Activated CD8-positive, alpha-beta memory T cell treated with anti-CD3 and anti-CD28 coated beads, Interleukin-2, amount 10 ng/mL, durations not matched to agents 7 days and 5 days (primary cell): ENCODE data around the gene LSMEM2. TPM values are rescaled to one million over a fixed set of nuclear protein-coding genes. Genes with fewer than 3 reads are reported as not detected.

ENCODE experiments used
- ATAC-seq: fragments of 150-1000 bp; cut with Tn5 transposase; one replicate; pipeline ENCODE4 v1.10.0; 2021; ENCODE audit warnings: moderate library complexity
- CTCF ChIA-PET: fragments of 350-600 bp; sonication (Branson Sonifier 250); formaldehyde crosslinking; loops from one replicate; lab custom pipeline; 2021; ENCODE audit warnings: antibody characterized with exemption; lab: Charles Lee
- DNase-seq: peaks from one replicate; pipeline ENCODE4 v3.0.0-alpha.2; 2020
- H3K27ac Mint-ChIP-seq: one replicate; pipeline ENCODE4 v1.8.0; 2021; ENCODE audit warnings: mild to moderate bottlenecking, mixed read lengths
- H3K27me3 Mint-ChIP-seq: one replicate; pipeline ENCODE4 v1.8.0; 2021; ENCODE audit warnings: mixed read lengths
- H3K36me3 Mint-ChIP-seq: one replicate; pipeline ENCODE4 v1.8.0; 2021; ENCODE audit warnings: mild to moderate bottlenecking, mixed read lengths
- H3K4me1 Mint-ChIP-seq: one replicate; pipeline ENCODE4 v1.8.0; 2021; ENCODE audit warnings: mixed read lengths
- H3K4me3 Mint-ChIP-seq: one replicate; pipeline ENCODE4 v1.8.0; 2021; ENCODE audit warnings: mild to moderate bottlenecking, moderate library complexity, mixed read lengths
- H3K9me3 Mint-ChIP-seq: one replicate; pipeline ENCODE4 v1.8.0; 2022; ENCODE audit warnings: low read depth, mixed read lengths
- total RNA-seq, 2 experiments: library from RNA; stranded (reverse); gene quantifications; one replicate each; pipeline ENCODE4 v1.2.3, GENCODE V29; 2021

The LSMEM2 gene
- total RNA-seq, 2 experiments from 2014 or later, result not detected

DNA sequence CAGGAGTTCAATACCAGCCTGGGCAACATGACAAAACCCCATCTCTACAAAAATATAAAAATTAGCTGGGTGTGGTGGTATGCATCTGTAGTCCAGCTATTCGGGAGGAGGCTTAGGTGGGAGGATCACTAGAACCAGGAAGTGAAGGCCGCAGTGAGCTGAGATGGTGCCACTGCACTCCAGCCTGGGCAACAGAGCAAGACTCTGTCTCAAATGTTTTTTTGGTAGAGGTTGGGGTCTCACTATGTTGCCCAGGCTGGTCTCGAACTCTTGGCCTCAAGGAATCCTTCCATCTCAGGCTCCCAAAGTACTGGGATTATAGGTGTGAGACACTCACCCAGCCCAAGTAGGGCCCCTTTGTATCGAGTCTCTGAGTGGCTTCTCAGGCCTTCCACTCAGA is 15.2 kb downstream of the LSMEM2 start:
- no peak for ATAC-seq
- DNase-seq, result no peak
- Mint-ChIP-seq H3K36me3 (peaks cover 7% of the 10 kb centered on the region), H3K27ac (no peak overlapping the region), H3K9me3 (no peaks in the 10 kb centered on the region), H3K4me3 (no peak overlapping the region), H3K27me3 (no peaks in the 10 kb centered on the region), H3K4me1 (peaks cover 29% of the 10 kb centered on the region)
- CTCF ChIA-PET, result interaction anchor here (1.6 to 17.4 kb wide), 2 partner anchors 27 to 55 kb away, joined by 3 to 266 read pairs; partner anchors contain the start of genes HYAL2 and TUSC2

DNA sequence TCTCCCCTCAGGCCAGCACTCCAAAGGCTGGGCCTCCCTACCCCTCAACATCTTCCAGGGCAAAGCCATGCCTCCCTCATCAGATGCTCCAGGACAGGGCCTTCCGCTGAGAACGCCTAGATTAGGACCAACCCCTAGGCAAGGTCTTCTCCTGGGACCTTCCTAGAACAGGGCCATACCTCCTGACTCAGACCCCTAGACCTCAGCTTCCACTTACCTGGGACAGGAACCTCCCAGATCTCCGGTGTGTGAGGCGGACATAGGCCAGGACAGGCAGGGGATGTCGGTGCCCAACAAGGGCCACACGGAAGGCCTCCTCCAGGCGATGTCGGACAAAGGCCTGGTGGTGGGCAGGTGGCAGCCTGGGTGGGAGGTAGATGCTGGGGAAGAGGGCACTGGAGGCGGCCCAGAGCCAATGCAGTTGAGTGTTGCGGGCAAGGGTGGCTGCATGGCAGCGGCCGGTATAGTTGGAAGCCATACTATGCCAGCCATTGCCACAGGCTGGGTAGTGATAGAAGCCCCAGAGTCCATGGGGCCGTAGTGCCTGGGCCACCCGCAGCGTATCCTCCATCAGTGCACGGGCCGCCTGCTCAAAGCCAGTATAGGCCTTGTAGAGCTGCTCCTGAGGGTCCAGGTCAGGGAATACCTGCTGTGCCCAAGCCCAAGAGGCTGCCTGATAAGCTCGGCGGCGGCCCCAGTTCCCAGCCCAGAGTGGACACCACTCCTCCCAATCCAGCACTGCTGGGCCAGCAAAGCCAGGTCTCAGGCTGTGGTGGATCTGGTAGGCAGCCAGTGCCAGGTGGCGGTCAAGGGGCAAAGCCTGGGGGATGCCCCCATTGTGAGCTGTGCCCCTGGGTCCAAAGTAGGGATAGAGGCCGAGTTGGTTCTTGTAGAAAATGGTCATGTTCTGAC is 15.9 kb downstream of the LSMEM2 start:
- Mint-ChIP-seq H3K27me3 (no peaks in the 10 kb centered on the region), H3K27ac (no peak overlapping the region), H3K9me3 (no peaks in the 10 kb centered on the region), H3K36me3 (peaks cover 7% of the 10 kb centered on the region), H3K4me1 (peaks cover 30% of the 10 kb centered on the region), H3K4me3 (no peak overlapping the region)
- DNase-seq (peak; percentile 39), ATAC-seq (no peak)
- CTCF ChIA-PET, result interaction anchor here (0.9 to 17.4 kb wide), 5 partner anchors 27 to 68 kb away, joined by 3 to 266 read pairs (median 3); partner anchors contain the start of genes HYAL2 and TUSC2

DNA sequence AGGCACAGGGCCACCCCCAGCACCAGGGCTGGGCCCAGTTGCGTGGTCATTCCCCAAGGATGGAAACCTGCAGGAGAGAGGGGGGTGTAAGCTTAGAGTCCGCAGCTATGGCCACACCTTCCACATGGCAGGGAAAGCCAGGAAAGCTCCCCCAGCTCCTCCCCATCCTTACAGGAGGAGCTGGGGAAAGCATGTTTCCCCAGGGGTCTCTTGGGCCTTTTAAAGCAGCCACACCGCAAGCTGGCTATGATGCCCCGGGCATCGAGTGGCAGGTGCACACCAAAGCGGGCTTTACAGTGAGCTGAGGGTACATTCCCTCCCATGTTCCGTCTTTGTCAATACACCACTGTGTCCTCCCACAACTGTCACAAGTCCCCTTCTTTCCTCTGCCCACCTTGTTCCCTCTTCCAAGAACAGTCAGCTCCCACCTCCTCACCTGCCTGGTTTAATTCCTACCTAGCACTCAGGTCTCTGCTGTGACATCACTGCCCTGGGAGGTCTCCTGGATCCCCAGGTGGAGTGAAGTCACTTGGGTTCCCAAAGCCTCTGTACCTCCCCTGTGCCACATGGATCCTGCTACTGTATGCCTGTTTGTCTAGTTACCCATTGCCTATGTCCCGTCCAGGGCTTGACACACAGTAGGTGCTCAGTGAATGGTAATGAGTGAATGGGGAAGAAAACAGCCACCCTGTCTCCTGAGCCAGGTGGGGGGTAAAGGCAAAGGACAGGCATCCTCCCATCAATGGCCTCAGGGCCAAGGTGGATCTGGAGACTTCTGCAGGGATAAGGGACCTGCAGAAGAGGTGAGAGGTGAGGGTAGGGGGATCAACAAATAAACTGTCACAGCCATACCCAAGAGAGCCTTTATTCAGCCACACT is 16.9 kb downstream of the LSMEM2 start:
- no peaks in the 10 kb centered on the region for H3K27me3 Mint-ChIP-seq
- peaks cover 32% of the 10 kb centered on the region for H3K4me1 Mint-ChIP-seq
- H3K9me3 Mint-ChIP-seq, result no peaks in the 10 kb centered on the region
- CTCF ChIA-PET, result interaction anchor here (0.9 to 17.4 kb wide), 4 partner anchors 26 to 69 kb away, joined by 3 to 266 read pairs (median 4); partner anchors contain the start of genes HYAL2 and TUSC2
- ATAC-seq, result no peak
- peaks cover 5% of the 10 kb centered on the region for H3K36me3 Mint-ChIP-seq
- H3K4me3 Mint-ChIP-seq, result no peak overlapping the region
- H3K27ac Mint-ChIP-seq, result no peak overlapping the region
- DNase-seq, result no peak

DNA sequence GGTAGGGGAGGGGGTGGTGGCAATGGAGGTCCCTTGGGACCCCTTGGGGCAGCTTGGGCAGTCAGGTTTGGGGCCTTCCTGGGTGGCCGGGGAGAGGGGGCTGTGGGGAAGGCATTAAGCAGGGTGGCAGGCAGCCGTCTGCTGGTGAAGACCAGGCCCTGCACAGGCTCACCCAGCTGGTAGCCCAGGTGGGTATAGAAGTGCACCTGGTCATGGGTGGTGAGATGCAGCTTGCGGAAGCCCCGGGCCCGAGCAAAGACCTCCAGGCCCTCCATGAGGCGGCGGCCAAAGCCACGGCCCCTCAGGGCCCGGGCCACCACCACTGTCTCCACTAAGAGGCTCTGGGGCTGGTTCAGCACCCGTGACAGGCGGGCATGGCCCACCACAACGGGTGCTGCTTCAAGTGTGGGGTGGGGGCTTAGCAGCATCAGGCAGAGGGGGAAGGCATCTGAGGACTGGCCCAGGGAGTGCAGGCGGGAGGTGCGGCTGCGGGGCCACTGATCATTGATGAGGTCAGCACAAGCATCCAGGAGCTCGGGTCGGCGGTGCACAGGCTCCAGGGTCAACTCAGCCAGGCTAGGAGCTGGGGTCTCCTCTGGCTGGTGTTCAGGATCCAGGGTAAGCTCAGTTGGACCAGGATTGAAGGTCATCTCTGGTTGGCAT is 18.0 kb downstream of the LSMEM2 start:
- ATAC-seq, result no peak
- Mint-ChIP-seq H3K9me3 (no peaks in the 10 kb centered on the region), H3K4me1 (peaks cover 30% of the 10 kb centered on the region), H3K27ac (peak overlapping the region; percentile 99), H3K4me3 (no peak overlapping the region), H3K27me3 (no peaks in the 10 kb centered on the region), H3K36me3 (peaks cover 5% of the 10 kb centered on the region)
- peak; percentile 40 for DNase-seq
- CTCF ChIA-PET, result interaction anchor here (1.6 to 17.4 kb wide), 2 partner anchors 25 to 63 kb away, joined by 4 to 266 read pairs; partner anchors contain the start of genes HYAL2, TMEM115 and TUSC2

DNA sequence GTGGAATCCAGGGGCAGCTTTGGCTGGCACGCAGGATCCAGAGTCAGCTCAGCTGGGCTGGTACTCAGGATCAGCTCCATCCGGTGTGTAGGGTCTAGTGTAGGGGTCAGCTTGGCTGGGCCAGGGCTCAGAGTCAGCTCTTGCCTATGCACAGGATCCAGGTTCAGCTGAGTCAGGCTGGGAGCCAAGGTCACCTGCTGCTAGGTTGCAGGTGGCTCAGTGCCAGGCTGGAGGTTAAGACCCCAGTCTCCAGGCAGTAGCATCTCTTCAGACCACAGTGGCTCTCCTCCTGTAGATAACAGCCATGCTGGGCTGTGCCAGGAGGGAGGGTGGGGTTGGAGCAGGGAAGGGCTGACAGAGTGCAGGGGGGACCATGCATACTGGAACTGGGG is 18.5 kb downstream of the LSMEM2 start:
- H3K4me1 Mint-ChIP-seq, result peaks cover 29% of the 10 kb centered on the region
- H3K9me3 Mint-ChIP-seq, result no peaks in the 10 kb centered on the region
- peaks cover 5% of the 10 kb centered on the region for H3K36me3 Mint-ChIP-seq
- DNase-seq (peak; percentile 41), ATAC-seq (no peak)
- peak overlapping the region; percentile 99 for H3K27ac Mint-ChIP-seq
- CTCF ChIA-PET, result interaction anchor here (0.5 to 17.4 kb wide), 6 partner anchors 24 to 68 kb away, joined by 3 to 266 read pairs (median 4); partner anchors contain the start of genes HYAL2, TMEM115 and TUSC2
- H3K4me3 Mint-ChIP-seq, result peak overlapping the region; percentile 96
- no peaks in the 10 kb centered on the region for H3K27me3 Mint-ChIP-seq

DNA sequence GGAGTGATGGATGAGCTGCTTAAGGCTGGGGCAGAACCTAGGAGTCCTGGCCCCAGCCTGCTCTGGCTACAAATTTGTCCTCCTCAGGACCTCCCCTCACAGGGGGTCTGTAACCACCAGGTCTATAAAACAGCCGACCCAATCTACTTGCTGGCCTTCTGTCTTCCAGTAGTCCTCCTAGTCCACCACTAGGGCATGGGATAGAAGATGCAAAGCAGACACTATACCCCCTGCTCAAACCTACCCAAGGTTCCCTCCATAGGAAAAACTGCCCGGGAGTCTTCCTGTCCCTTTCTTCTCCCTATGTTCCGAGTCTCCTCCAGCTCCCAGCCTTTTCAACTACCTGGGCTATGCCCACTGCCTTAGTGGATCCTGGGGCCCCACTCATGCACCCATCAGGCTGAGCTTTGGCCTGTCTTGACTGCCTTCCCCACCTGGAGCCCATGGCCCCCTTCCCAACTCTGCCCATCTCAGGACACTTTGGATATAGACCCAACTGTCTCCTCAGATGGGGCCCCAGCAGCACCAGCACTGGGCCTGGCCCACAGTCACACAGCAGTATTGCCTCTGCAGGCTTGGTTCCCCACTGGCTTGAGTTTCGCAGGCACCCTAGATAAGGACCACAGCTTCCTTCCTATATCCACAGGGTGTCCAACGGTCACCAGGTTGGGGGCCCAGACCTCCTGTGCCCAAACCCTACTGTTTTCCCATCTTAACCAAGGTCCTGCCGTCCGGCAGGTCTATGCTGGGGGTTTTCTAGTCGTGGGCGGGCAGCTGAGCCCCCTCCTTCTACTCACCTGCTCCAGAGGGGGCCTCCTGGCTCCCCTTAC is 19.2 kb downstream of the LSMEM2 start:
- peaks cover 5% of the 10 kb centered on the region for H3K36me3 Mint-ChIP-seq
- H3K4me1 Mint-ChIP-seq, result peaks cover 23% of the 10 kb centered on the region
- peak; percentile 54 for DNase-seq
- H3K27ac Mint-ChIP-seq, result peak overlapping the region; percentile 99
- H3K4me3 Mint-ChIP-seq, result peak overlapping the region; percentile 96
- CTCF ChIA-PET, result interaction anchor here (0.5 to 17.4 kb wide), 18 partner anchors 9 to 293 kb away, joined by 3 to 266 read pairs (median 4); partner anchors contain the start of genes HYAL2, RASSF1, TMEM115 and TUSC2
- H3K27me3 Mint-ChIP-seq, result no peaks in the 10 kb centered on the region
- ATAC-seq, result no peak
- H3K9me3 Mint-ChIP-seq, result no peaks in the 10 kb centered on the region

DNA sequence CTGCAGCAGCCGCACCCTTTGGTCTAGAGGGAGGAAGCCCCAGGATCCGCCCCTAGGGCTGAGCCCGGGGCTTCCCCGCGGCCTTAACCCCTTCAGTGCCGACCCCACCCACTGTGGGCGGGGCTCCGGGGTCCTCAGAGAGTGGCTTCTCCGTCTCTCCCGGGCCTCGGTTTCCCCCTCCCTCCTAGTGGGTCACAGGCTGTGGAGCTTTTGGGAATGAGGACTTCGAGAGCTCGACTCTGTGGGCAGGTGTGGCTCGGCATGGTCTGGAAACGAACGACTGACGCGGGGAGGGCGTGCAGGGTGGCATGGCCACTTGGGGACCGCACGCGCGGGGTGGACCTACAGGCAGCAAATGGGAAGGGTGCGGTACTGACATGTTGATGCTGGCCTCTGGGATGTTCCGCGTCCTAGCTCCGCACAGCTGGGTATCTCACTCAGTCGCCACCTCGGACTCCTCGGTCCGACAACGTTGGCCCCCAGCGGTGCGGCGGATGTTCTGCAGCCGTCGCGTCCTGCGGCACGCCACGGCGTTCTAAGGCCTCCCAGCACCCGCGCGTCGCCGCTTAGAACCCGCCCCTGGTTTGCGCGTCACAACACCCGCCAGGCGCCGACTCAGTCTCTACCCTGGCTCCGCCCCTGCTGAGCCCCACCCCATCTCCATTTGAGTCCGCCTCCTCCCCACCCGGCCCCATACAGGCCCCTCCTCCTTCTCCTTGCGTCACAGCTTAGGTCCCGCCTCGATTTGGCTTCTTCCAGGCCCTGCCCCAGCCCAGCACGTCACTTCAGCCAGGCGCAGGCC is 20.1 kb downstream of the LSMEM2 start, which contains the start of the genes HYAL3 and NAA80:
Gene HYAL3, minus strand, starts transcription at position 570 of the 802 bp plus-strand sequence. CDS start 3,803 bp downstream, outside the sequence.
Gene NAA80, minus strand, starts transcription at position 570 of the 802 bp plus-strand sequence. CDS start 1,942 bp downstream, outside the sequence.
- H3K4me3 Mint-ChIP-seq, result peak within 1 kb of the TSS; percentile 96
- H3K4me1 Mint-ChIP-seq, result peaks cover 23% of the 10 kb centered on the region
- DNase-seq (peak; percentile 100), ATAC-seq (peak; percentile 84)
- no peaks in the 10 kb centered on the region for H3K27me3 Mint-ChIP-seq
- H3K36me3 Mint-ChIP-seq, result peaks cover 5% of the 10 kb centered on the region
- H3K27ac Mint-ChIP-seq, result peak within 1 kb of the TSS; percentile 99
- CTCF ChIA-PET, result interaction anchor here (0.7 to 17.4 kb wide), 21 partner anchors 10 to 292 kb away, joined by 3 to 266 read pairs (median 4); partner anchors contain the start of genes HYAL2, RASSF1 and TUSC2
- H3K9me3 Mint-ChIP-seq, result no peaks in the 10 kb centered on the region

DNA sequence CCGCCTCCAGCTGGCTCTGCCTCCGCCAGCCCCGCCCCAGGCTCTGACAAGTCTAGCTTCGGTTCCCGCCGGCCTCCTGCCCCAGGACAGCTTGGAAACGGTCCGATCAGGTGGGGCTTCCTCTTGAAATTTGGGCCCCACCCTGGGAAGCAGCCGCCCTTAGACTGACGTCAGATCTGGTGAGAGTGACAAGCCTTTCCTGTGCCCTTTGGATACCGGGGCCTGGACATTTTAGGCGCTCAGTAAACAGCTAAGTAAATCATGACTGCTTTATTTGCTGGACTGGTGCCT is 20.7 kb downstream of the LSMEM2 start:
- ATAC-seq (no peak), DNase-seq (no peak)
- Mint-ChIP-seq H3K27me3 (no peaks in the 10 kb centered on the region), H3K27ac (peak overlapping the region; percentile 99), H3K36me3 (peaks cover 5% of the 10 kb centered on the region), H3K4me3 (peak overlapping the region; percentile 96), H3K9me3 (no peaks in the 10 kb centered on the region), H3K4me1 (peaks cover 24% of the 10 kb centered on the region)
- CTCF ChIA-PET, result interaction anchor here (0.7 to 17.4 kb wide), 15 partner anchors 20 to 105 kb away, joined by 3 to 266 read pairs (median 5); partner anchors contain the start of genes HYAL2, RASSF1 and TUSC2

DNA sequence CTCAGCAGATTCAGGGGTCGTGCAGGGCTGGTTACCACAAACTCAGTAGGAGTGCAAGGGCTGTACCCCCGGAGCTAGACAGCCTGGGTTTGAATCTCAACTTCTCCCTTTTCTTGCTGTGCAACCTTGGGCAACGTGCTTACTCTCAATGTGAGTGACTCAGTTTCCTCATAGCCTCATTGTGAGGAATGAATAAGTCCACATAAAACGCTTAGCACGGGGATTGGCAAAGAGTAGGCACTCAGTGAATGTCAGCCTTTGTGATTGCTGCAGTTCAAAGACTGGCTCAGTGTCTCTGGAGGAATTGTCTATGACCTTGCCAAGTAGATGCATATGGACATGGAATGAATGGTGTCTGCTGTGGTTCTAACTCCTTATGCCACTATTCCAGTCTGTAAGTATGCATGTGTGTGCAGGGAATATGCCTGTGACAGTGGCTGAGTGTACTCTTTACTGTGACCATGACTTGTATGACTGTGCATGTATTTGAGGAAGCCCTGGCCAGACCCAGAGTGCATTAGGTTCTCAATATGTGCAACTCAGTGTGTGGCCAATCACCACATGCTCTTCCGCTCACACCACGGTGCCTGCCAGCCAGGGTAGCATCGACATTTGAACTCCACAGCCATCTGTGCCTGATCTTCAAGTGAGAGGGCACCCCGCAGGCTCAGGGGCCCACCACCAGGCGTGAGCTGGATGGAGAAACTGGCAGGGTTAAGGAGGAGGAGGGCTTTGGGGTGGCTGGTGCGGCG is 21.2 kb downstream of the LSMEM2 start:
- Mint-ChIP-seq H3K27me3 (no peaks in the 10 kb centered on the region), H3K27ac (peak overlapping the region; percentile 99), H3K4me1 (peaks cover 27% of the 10 kb centered on the region), H3K9me3 (no peaks in the 10 kb centered on the region), H3K4me3 (peak overlapping the region; percentile 96), H3K36me3 (peaks cover 5% of the 10 kb centered on the region)
- DNase-seq, result peak; percentile 60
- CTCF ChIA-PET, result interaction anchor here (0.8 to 17.4 kb wide), 14 partner anchors 21 to 105 kb away, joined by 3 to 266 read pairs (median 6); partner anchors contain the start of genes HYAL2, RASSF1 and TUSC2
- no peak for ATAC-seq

DNA sequence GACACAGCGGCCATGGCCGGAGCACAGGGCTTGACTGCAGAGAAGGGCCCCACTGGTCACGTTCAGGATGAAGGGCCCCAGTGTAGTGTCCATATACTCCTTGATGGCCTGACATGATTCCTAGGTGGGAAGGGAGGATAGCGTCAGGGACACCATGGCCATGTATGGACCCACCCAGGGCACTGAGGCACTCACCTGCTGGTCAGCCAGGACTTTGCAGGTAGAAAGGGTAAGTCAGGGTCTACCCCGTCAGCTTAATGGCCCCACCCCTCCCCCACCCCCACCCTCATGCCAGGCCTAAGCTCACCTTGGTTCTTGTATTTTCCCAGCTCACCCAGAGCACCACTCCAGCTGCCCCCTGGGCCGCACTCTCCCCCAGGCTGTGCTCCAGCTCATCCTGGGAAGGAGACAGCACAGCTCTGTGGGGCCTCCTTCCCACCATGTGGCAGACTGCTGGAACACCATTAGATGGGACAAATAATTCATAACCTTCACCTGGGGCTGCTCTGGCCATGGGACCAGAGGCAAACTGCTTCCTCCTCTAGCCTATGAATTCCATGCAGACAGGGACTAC is 21.9 kb downstream of the LSMEM2 start:
- H3K27ac Mint-ChIP-seq, result peak overlapping the region; percentile 99
- H3K36me3 Mint-ChIP-seq, result peaks cover 5% of the 10 kb centered on the region
- H3K4me1 Mint-ChIP-seq, result peaks cover 27% of the 10 kb centered on the region
- peak; percentile 40 for DNase-seq
- ATAC-seq, result no peak
- peak overlapping the region; percentile 96 for H3K4me3 Mint-ChIP-seq
- no peaks in the 10 kb centered on the region for H3K9me3 Mint-ChIP-seq
- H3K27me3 Mint-ChIP-seq, result no peaks in the 10 kb centered on the region
- CTCF ChIA-PET, result interaction anchor here (1.8 to 17.4 kb wide), 2 partner anchors 21 to 36 kb away, joined by 12 to 266 read pairs; partner anchors contain the start of genes HYAL2 and TUSC2
